IMR-90 (cell line): ENCODE data around the gene TMEM86B. TPM values are rescaled to one million over a fixed set of nuclear protein-coding genes. Genes with fewer than 3 reads are reported as not detected.

Source experiments
- ATAC-seq: fragments of 200-7000 bp; cut with Tn5 transposase; 2 replicates; pipeline ENCODE4 v1.9.1; 2020; ENCODE audit warnings: low read depth, mild to moderate bottlenecking, moderate library complexity
- BruUV-seq: library from RNA; stranded (reverse); fragments of 400-500 nt; replicated peaks from 2 replicates; lab custom pipeline; 2021; lab: Mats Ljungman, UMichigan
- CTCF ChIA-PET: fragments of 300-600 bp; formaldehyde crosslinking; extraction: SDS; loops from one replicate; lab custom pipeline; 2021; ENCODE audit warnings: antibody characterized with exemption; lab: Yijun Ruan, JAX
- POLR2A ChIA-PET: fragments of 300-600 bp; sonication (Branson Sonifier 250); formaldehyde crosslinking; loops from one replicate; lab custom pipeline; 2022; ENCODE audit warnings: antibody characterized with exemption; ENCODE audit not compliant: unreplicated experiment; lab: Charles Lee
- DNase-seq: peaks from one replicate; pipeline ENCODE4 v3.0.0; 2013
- H2AFZ ChIP-seq: replicated peaks from 2 replicates; pipeline ENCODE3; 2013; ENCODE audit warnings: low read length, mild to moderate bottlenecking; ENCODE audit not compliant: poor library complexity
- H2AK5ac ChIP-seq: 2 replicates; pipeline ENCODE4 v1.6.1; 2013; ENCODE audit warnings: low read depth, low read length, inconsistent platforms
- H2AK9ac ChIP-seq: replicated peaks from 2 replicates; pipeline ENCODE3; 2013; ENCODE audit warnings: mild to moderate bottlenecking, low read depth, low read length, moderate library complexity; ENCODE audit not compliant: poor library complexity
- H2BK120ac ChIP-seq: 2 replicates; pipeline ENCODE4 v1.6.1; 2013; ENCODE audit warnings: low read depth, low read length, inconsistent platforms
- H2BK15ac ChIP-seq: 3 replicates; pipeline ENCODE4 v1.6.1; 2013; ENCODE audit warnings: low read depth, low read length, inconsistent platforms
- H2BK20ac ChIP-seq: 2 replicates; pipeline ENCODE4 v1.6.1; 2013; ENCODE audit warnings: low read depth, mild to moderate bottlenecking, inconsistent platforms, low read length, moderate library complexity
- H2BK5ac ChIP-seq: 2 replicates; pipeline ENCODE4 v1.6.1; 2013; ENCODE audit warnings: mild to moderate bottlenecking, low read depth, low read length, inconsistent platforms; ENCODE audit not compliant: poor library complexity, severe bottlenecking
- H3K14ac ChIP-seq: replicated peaks from 2 replicates; pipeline ENCODE4 v1.6.1; 2013; ENCODE audit warnings: low read depth, low read length, inconsistent platforms
- H3K18ac ChIP-seq: 2 replicates; pipeline ENCODE4 v1.6.1; 2013; ENCODE audit warnings: low read depth, low read length, control low read depth
- H3K23ac ChIP-seq: 2 replicates; pipeline ENCODE4 v1.6.1; 2013; ENCODE audit warnings: low read depth, low read length, inconsistent platforms
- H3K27ac ChIP-seq: 2 replicates; pipeline ENCODE4 v1.5.1; 2013; ENCODE audit warnings: mild to moderate bottlenecking, control low read depth, low read length; ENCODE audit not compliant: insufficient read depth
- H3K27me3 ChIP-seq: 2 replicates; pipeline ENCODE4 v1.6.1; 2013; ENCODE audit warnings: low read length; ENCODE audit not compliant: control insufficient read depth, insufficient read depth
- H3K36me3 ChIP-seq: 2 replicates; pipeline ENCODE4 v1.6.1; 2013; ENCODE audit warnings: low read length, mixed read lengths; ENCODE audit not compliant: control insufficient read depth, insufficient read depth
- H3K4ac ChIP-seq: 2 replicates; pipeline ENCODE4 v1.6.1; 2013; ENCODE audit warnings: low read depth, low read length, inconsistent platforms
- H3K4me1 ChIP-seq: 2 replicates; pipeline ENCODE4 v1.6.1; 2013; ENCODE audit warnings: low read length, mixed read lengths; ENCODE audit not compliant: control insufficient read depth, insufficient read depth
- H3K4me2 ChIP-seq: 2 replicates; pipeline ENCODE4 v1.6.1; 2013; ENCODE audit warnings: low read depth, mild to moderate bottlenecking, control low read depth, low read length, moderate library complexity
- H3K4me3 ChIP-seq: 2 replicates; pipeline ENCODE4 v1.5.1; 2013; ENCODE audit warnings: low read depth, mild to moderate bottlenecking, control low read depth, low read length, moderate library complexity; ENCODE audit not compliant: insufficient read depth
- H3K56ac ChIP-seq: 2 replicates; pipeline ENCODE4 v1.6.1; 2013; ENCODE audit warnings: low read length, inconsistent platforms; ENCODE audit not compliant: insufficient read depth; ENCODE audit errors: extremely low read depth
- H3K79me1 ChIP-seq, 2 experiments: 2 replicates each; pipeline ENCODE4 v1.6.1; 2013; ENCODE audit warnings: low read length in 2 of 2, inconsistent platforms in 1 of 2, low read depth in 1 of 2
- H3K9ac ChIP-seq: 2 replicates; pipeline ENCODE4 v1.6.1; 2013; ENCODE audit warnings: low read depth, low read length, control low read depth
- H3K9me1 ChIP-seq: 2 replicates; pipeline ENCODE4 v1.6.1; 2013; ENCODE audit warnings: low read length, inconsistent platforms; ENCODE audit not compliant: insufficient read depth
- H3K9me3 ChIP-seq: 2 replicates; pipeline ENCODE4 v1.6.1; 2013; ENCODE audit warnings: low read length; ENCODE audit not compliant: control insufficient read depth, insufficient read depth
- H4K20me1 ChIP-seq: 2 replicates; pipeline ENCODE4 v1.6.1; 2013; ENCODE audit warnings: low read length, inconsistent platforms; ENCODE audit not compliant: insufficient read depth
- H4K5ac ChIP-seq: 2 replicates; pipeline ENCODE4 v1.6.1; 2013; ENCODE audit warnings: mild to moderate bottlenecking, low read depth, low read length, control low read depth
- H4K8ac ChIP-seq, 2 experiments: 2 replicates each; pipeline ENCODE4 v1.6.1; 2013; ENCODE audit warnings: low read depth in 2 of 2, low read length in 2 of 2, control low read depth in 1 of 2, inconsistent platforms in 1 of 2
- H4K91ac ChIP-seq: 2 replicates; pipeline ENCODE4 v1.6.1; 2013; ENCODE audit warnings: low read depth, low read length, inconsistent platforms; ENCODE audit not compliant: insufficient read depth
- BHLHE40 ChIP-seq: fragments of 150-350 bp; IDR thresholded peaks from 2 replicates; pipeline ENCODE4 v1.6.1; 2016; ENCODE audit warnings: mild to moderate bottlenecking, low read depth, low read length
- MXI1 ChIP-seq: IDR thresholded peaks from 2 replicates; pipeline ENCODE4 v1.6.1; 2012; ENCODE audit warnings: low read depth, mild to moderate bottlenecking, low read length, moderate library complexity, borderline replicate concordance
- POLR2A ChIP-seq: IDR thresholded peaks from 2 replicates; pipeline ENCODE4 v1.6.1; 2012; ENCODE audit warnings: mild to moderate bottlenecking, low read depth, low read length
- RFX5 ChIP-seq: IDR thresholded peaks from 2 replicates; pipeline ENCODE4 v1.8.0; 2012; ENCODE audit warnings: low read depth, mild to moderate bottlenecking, low read length, moderate library complexity
- WGBS, 2 experiments: methylation state at CpG; one replicate each; pipeline versions ENCODE4 v1.1.5 to v1.1.7; 2013; ENCODE audit warnings: missing lambda C conversion rate in 2 of 2; ENCODE audit not compliant: insufficient read length in 1 of 2; ENCODE audit errors: extremely low coverage in 2 of 2; 5-methylcytosine and 5-hydroxymethylcytosine counted together
- dilution Hi-C: fragments of 300-500 bp; cut with HindIII; formaldehyde crosslinking; loops from one replicate; pipeline ENCODE4 v1.14.3; 2018; ENCODE audit warnings: low sequenced_read_pairs; ENCODE audit not compliant: unreplicated experiment
- in situ Hi-C: fragments of 300-500 bp; cut with MboI; formaldehyde crosslinking; loops from 3 replicates; pipeline ENCODE4 v1.14.3; 2019; ENCODE audit warnings: low sequenced_read_pairs, inconsistent platforms, mixed read lengths
- intact Hi-C: fragments of 100-400 bp; cut with micrococcal nuclease; formaldehyde crosslinking; loops from 2 replicates; pipeline ENCODE4 v1.10.0; 2022
- polyA plus RNA-seq, 3 experiments: library from polyadenylated mRNA; depleted of rRNA; stranded (reverse); fragments of >200 nt; gene quantifications; 2 replicates each; pipeline ENCODE4 v1.2.3, GENCODE V29; 2012; ENCODE audit warnings: low replicate concordance in 1 of 3
- total RNA-seq: library from RNA; depleted of rRNA; stranded (reverse); fragments of >200 nt; gene quantifications from 2 replicates; pipeline ENCODE4 v1.2.3, GENCODE V29; 2012

Gene TMEM86B
- total and polyA plus RNA-seq, 2 of the 4 experiments (the other 2 are of a cell fraction) = 0.18 to 2.4 TPM

DNA sequence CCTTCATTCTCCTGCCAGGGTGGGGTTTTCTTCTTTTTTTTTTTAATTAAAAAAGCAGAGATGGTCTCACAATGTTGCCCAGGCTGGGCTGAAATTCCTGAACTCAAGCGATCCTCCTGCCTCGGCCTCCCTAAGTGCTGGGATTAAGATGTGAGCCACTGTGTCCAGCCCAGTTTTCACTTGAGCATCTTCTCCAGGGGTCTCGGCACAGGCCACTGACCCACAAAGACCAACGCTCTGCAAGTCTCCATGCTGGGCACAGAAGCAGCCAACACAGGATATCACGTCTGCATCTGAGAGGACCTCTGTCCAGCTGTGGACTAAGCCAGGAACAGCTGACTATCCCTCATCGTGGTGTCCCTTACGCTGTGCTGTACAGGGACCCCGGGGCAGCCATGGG, 9.5 kb upstream of the TMEM86B start:
- Histone ChIP-seq H3K9ac (no peak overlapping the region), H3K27me3 (no peaks in the 10 kb centered on the region), H3K56ac (no peak overlapping the region), H3K79me1 (peaks cover 9 to 23% of the 10 kb centered on the region in 2 experiments; a peak in 3 of 4 replicates), H4K5ac (no peak overlapping the region), H2BK5ac (no peak overlapping the region), H4K8ac (no peak overlapping the region), H2BK15ac (no peak overlapping the region), H3K14ac (no peak overlapping the region), H3K27ac (no peak overlapping the region), H3K4ac (no peak overlapping the region), H3K4me2 (no peak overlapping the region), H3K36me3 (peaks cover 68% of the 10 kb centered on the region), H3K4me1 (no peaks in the 10 kb centered on the region), H3K4me3 (no peak overlapping the region), H4K91ac (no peak overlapping the region), H2AFZ (no peak overlapping the region), H2BK120ac (no peak overlapping the region), H3K9me3 (no peaks in the 10 kb centered on the region), H3K23ac (no peak overlapping the region), H2BK20ac (no peak overlapping the region), H3K9me1 (peaks cover 5% of the 10 kb centered on the region), H4K20me1 (peaks cover 6% of the 10 kb centered on the region; the same call in 1 of the 2 replicates), H3K18ac (no peak overlapping the region), H2AK9ac (no peak overlapping the region), H2AK5ac (no peak overlapping the region)
- in situ Hi-C loops = no loop called here
- ChIA-PET POLR2A (no interaction called here), CTCF (no interaction called here)
- intact Hi-C loops = no loop called here
- 97% methylated on average over 4 of the region's 8 CpGs; no CpG with 5 or more reads in 1 of the 2 experiments for WGBS, 2 experiments
- DNase-seq (no peak), ATAC-seq (no peak)
- TF ChIP-seq RFX5 (no peak), MXI1 (no peak), BHLHE40 (no peak), POLR2A (no peak)
- dilution Hi-C loops = no loop called here
- no TSS peak for BruUV-seq
